SK-N-SH treated with all-trans-retinoic acid at 6 μM for 48 hours (cell line): ENCODE data around the gene RPL39L.

Experiments
- ATAC-seq: fragments of 200-7000 bp; cut with Tn5 transposase; 3 replicates; pipeline ENCODE4 v1.9.1; 2020; ENCODE audit warnings: mild to moderate bottlenecking, moderate library complexity
- ARNTL ChIP-seq: fragments of 450-650 bp; formaldehyde crosslinking; IDR thresholded peaks from 2 replicates; pipeline ENCODE4 v1.5.0; 2020; ENCODE audit warnings: low read depth, mild to moderate bottlenecking, moderate library complexity, borderline replicate concordance
- CREB5 ChIP-seq: fragments of 250-450 bp; sonication (Bioruptor Pico); IDR thresholded peaks from 2 replicates; pipeline ENCODE4 v1.5.1; 2020; ENCODE audit warnings: low read depth, mild to moderate bottlenecking, moderate library complexity
- CSDC2 ChIP-seq: fragments of 250-450 bp; sonication (Bioruptor Pico); IDR thresholded peaks from 2 replicates; pipeline ENCODE4 v1.5.0; 2020; ENCODE audit warnings: mild to moderate bottlenecking, moderate library complexity
- PATZ1 ChIP-seq: fragments of 250-450 bp; sonication (Bioruptor Pico); IDR thresholded peaks from 2 replicates; pipeline ENCODE4 v1.8.0; 2020; ENCODE audit warnings: mild to moderate bottlenecking, moderate library complexity, borderline replicate concordance
- POU6F1 ChIP-seq: fragments of 250-450 bp; sonication (Bioruptor Pico); IDR thresholded peaks from 2 replicates; pipeline ENCODE4 v1.8.0; 2021; ENCODE audit warnings: low read depth, mild to moderate bottlenecking, moderate library complexity, borderline replicate concordance
- PPARA ChIP-seq: fragments of 250-450 bp; sonication (Bioruptor Pico); IDR thresholded peaks from 2 replicates; pipeline ENCODE4 v1.5.0; 2020; ENCODE audit warnings: mild to moderate bottlenecking, borderline replicate concordance
- TCF4 ChIP-seq: fragments of 250-450 bp; sonication (Bioruptor Pico); IDR thresholded peaks from 2 replicates; pipeline ENCODE4 v1.8.0; 2021; ENCODE audit warnings: mild to moderate bottlenecking, moderate library complexity, borderline replicate concordance
- TOX ChIP-seq: fragments of 250-450 bp; sonication (Bioruptor Pico); IDR thresholded peaks from 2 replicates; pipeline ENCODE4 v1.8.0; 2021; ENCODE audit warnings: mild to moderate bottlenecking, moderate library complexity, borderline replicate concordance
- TSHZ2 ChIP-seq: fragments of 250-450 bp; sonication (Bioruptor Pico); IDR thresholded peaks from 2 replicates; pipeline ENCODE4 v1.5.0; 2020; ENCODE audit warnings: mild to moderate bottlenecking, moderate library complexity
- ZFP30 ChIP-seq: fragments of 450-650 bp; formaldehyde crosslinking; IDR thresholded peaks from 2 replicates; pipeline ENCODE4 v1.5.0; 2022; ENCODE audit warnings: mild to moderate bottlenecking, moderate library complexity
- ZNF565 ChIP-seq: fragments of 450-650 bp; formaldehyde crosslinking; conservative IDR thresholded peaks from 2 replicates; pipeline ENCODE4 v1.5.0; 2020; ENCODE audit warnings: low read depth, mild to moderate bottlenecking, moderate library complexity
- ZNF70 ChIP-seq: fragments of 450-650 bp; formaldehyde crosslinking; IDR thresholded peaks from 2 replicates; pipeline ENCODE4 v1.5.0; 2020; ENCODE audit warnings: mild to moderate bottlenecking, moderate library complexity
- ZNF8 ChIP-seq: fragments of 450-650 bp; formaldehyde crosslinking; IDR thresholded peaks from 2 replicates; pipeline ENCODE4 v1.5.0; 2020; ENCODE audit warnings: mild to moderate bottlenecking, moderate library complexity

The RPL39L gene

GRCh38 chr3:187169231-187169960, 30.1 kb upstream of the RPL39L start:
- TF ChIP-seq CSDC2 (CRISPR knock-in tag) = no peak
- no peak for TF ChIP-seq ZNF8
- no peak for TF ChIP-seq TCF4 (CRISPR knock-in tag)
- TF ChIP-seq ZFP30 (CRISPR knock-in tag) = no peak
- no peak for TF ChIP-seq PATZ1 (CRISPR knock-in tag)
- TF ChIP-seq TSHZ2 (CRISPR knock-in tag) = no peak
- TF ChIP-seq ZNF70 (CRISPR knock-in tag) = no peak
- TF ChIP-seq ARNTL (CRISPR knock-in tag) = no peak
- no peak for TF ChIP-seq CREB5 (CRISPR knock-in tag)
- ATAC-seq = no peak

- no peak for TF ChIP-seq TOX (CRISPR knock-in tag)
- TF ChIP-seq TSHZ2 (CRISPR knock-in tag) = no peak
- TF ChIP-seq PATZ1 (CRISPR knock-in tag) = no peak
- TF ChIP-seq CSDC2 (CRISPR knock-in tag) = no peak
- no peak for TF ChIP-seq POU6F1 (CRISPR knock-in tag)
- TF ChIP-seq ZNF565 (CRISPR knock-in tag) = no peak
- TF ChIP-seq ZFP30 (CRISPR knock-in tag) = no peak
- TF ChIP-seq ZNF8 = no peak
- TF ChIP-seq ARNTL (CRISPR knock-in tag) = no peak
- TF ChIP-seq CREB5 (CRISPR knock-in tag) = no peak
- no peak for TF ChIP-seq PPARA (CRISPR knock-in tag)
- ATAC-seq = no peak
Observed at GRCh38 chr3:187167777-187168176, 28.5 kb upstream of the RPL39L start.
